ELF-1 (cell line): ENCODE data around the gene QRICH2.
"Not testable (repeated sequence)": the region's sequence is repeated elsewhere in the genome, so short reads cannot be mapped to it uniquely, and the experiment has no call there.

Source experiments
- DNase-seq: peaks from one replicate; pipeline ENCODE4 v3.0.0-alpha.2; 2016; ENCODE audit warnings: low read depth, low spot score

Gene QRICH2

GRCh38 chr17:76248013-76248782, 59.9 kb downstream of the QRICH2 start:
- no peak for DNase-seq

- DNase-seq, result no peak
Measured at GRCh38 chr17:76247304-76247703, 60.8 kb downstream of the QRICH2 start.

- DNase-seq, result no peak
Measured at GRCh38 chr17:76246080-76247066, 61.7 kb downstream of the QRICH2 start.

- not testable (repeated sequence) for DNase-seq
Measured at GRCh38 chr17:76244721-76245120, 63.4 kb downstream of the QRICH2 start.

- peak; percentile 36 for DNase-seq
Measured at GRCh38 chr17:76243826-76244679, 64.0 kb downstream of the QRICH2 start.

GRCh38 chr17:76241691-76242255, 66.3 kb downstream of the QRICH2 start:
- DNase-seq, result no peak

GRCh38 chr17:76241204-76241538, 66.9 kb downstream of the QRICH2 start:
- DNase-seq, result no peak

GRCh38 chr17:76240461-76241203, 67.4 kb downstream of the QRICH2 start, which contains the start of gene RNF157:
Gene RNF157, minus strand, starts transcription at chr17:76240493. Its CDS starts 253 bp downstream, at chr17:76240240.
- peak; percentile 81 for DNase-seq

GRCh38 chr17:76239538-76240274, 68.4 kb downstream of the QRICH2 start:
- peak; percentile 30 for DNase-seq

GRCh38 chr17:76238847-76239537, 69.1 kb downstream of the QRICH2 start:
- no peak for DNase-seq

- no peak for DNase-seq
Measured at GRCh38 chr17:76237859-76238313, 70.2 kb downstream of the QRICH2 start.

GRCh38 chr17:76236603-76237002, 71.5 kb downstream of the QRICH2 start:
- no peak for DNase-seq

- no peak for DNase-seq
Measured at GRCh38 chr17:76235883-76236282, 72.2 kb downstream of the QRICH2 start.

- DNase-seq, result no peak
Measured at GRCh38 chr17:76234354-76234679, 73.8 kb downstream of the QRICH2 start.

GRCh38 chr17:76233588-76234353, 74.3 kb downstream of the QRICH2 start:
- no peak for DNase-seq

- DNase-seq, result no peak
Measured at GRCh38 chr17:76232342-76232741, 75.7 kb downstream of the QRICH2 start.

GRCh38 chr17:76226749-76227148, 81.3 kb downstream of the QRICH2 start:
- DNase-seq, result not testable (repeated sequence)

- not testable (repeated sequence) for DNase-seq
Measured at GRCh38 chr17:76225373-76226086, 82.5 kb downstream of the QRICH2 start.
